HK-2 (cell line): Measurements from ENCODE around the gene SCN1B.
"Not testable (repeated sequence)": the region's sequence is repeated elsewhere in the genome, so short reads cannot be mapped to it uniquely, and the experiment has no call there.

Experiments used
- DNase-seq: peaks from one replicate; pipeline ENCODE4 v3.0.0-alpha.2; 2018; ENCODE audit not compliant: unreplicated experiment

SCN1B gene

GRCh38 chr19:35017507-35017906 is 12.8 kb upstream of the SCN1B start:
- no peak for DNase-seq

DNA sequence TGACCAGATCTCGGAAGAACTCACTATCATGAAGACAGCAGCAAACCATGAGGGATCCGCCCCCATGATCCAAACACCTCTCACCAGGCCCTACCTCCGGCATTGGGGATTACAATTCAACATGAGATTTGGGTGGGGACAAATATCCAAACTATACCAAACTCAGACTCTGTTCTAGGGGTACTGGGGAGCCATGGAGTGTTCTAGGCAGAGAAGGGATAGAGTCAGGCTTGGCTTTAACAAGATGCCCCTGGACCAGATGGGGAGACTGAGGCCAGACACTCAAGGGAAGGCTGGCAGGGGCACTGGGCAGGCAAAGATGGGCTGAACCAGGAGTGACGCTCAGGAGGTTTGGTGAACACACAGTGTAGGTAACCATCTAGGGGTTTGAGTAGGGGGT is 11.9 kb upstream of the SCN1B start:
- no peak for DNase-seq

DNA sequence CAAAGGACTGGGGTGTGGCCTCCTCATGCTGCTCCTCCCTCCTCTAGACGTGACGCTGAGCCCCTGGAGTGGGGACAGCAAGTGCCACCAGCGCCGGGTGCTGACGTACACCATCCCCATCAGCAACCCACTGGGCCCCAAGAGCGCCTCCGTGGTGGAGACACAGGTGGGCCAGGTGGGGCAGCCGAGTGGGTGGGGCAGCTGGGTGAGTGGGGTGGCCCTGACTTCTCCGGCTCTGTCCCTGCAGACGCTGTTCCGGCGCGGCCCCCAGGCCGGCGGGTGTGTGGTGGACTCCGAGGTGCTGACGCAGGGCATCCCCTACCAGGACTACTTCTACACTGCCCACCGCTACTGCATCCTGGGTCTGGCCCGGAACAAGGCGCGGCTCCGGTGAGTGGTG is 11.1 kb upstream of the SCN1B start:
- DNase-seq: no peak

DNA sequence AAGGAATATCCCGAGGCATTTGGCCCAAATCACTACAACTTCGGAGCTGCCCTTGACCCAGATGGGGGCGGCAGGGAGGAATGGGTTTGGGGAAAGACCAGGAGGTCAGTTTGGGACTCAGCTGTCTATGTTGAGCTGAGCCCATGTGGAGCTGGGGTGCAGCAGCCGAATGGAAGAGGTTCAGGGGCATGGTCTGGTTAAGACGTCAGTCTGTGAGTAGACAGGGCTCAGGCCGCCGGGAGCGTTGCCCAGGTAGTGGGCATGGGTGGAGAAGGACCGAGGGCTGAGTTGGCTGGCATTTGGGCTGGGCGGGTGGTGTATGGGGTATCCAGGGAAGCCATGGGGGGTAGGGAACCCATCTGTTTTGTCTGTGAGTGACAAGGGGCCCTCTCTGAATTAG is 9.3 kb upstream of the SCN1B start:
- no peak for DNase-seq

GRCh38 chr19:35021596-35021995 is 8.7 kb upstream of the SCN1B start:
- no peak for DNase-seq

GRCh38 chr19:35022460-35022859 is 7.8 kb upstream of the SCN1B start:
- DNase-seq: no peak

GRCh38 chr19:35023428-35023827 is 6.8 kb upstream of the SCN1B start:
- DNase-seq: no peak

DNA sequence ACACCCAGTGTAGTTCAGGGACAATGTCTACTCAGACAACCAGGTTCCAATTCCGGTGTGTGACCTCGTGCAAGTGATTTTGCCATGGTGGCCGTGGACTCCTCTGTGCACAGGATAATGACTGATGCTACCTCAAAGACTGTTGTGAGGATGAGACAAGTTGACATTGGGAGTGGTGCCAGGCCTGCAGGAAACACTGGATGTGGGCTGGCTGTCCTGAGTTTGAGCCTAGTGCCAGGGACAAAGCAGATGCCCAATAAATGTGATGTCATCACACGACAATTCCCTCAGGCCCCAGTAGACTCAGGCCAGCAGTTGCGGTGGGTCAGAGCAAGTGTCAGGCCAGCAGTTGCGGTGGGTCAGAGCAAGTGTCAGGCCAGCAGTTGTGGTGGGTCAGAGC is 6.2 kb upstream of the SCN1B start:
- no peak for DNase-seq

- DNase-seq: no peak
Observed at GRCh38 chr19:35025969-35026368, 4.3 kb upstream of the SCN1B start.

DNA sequence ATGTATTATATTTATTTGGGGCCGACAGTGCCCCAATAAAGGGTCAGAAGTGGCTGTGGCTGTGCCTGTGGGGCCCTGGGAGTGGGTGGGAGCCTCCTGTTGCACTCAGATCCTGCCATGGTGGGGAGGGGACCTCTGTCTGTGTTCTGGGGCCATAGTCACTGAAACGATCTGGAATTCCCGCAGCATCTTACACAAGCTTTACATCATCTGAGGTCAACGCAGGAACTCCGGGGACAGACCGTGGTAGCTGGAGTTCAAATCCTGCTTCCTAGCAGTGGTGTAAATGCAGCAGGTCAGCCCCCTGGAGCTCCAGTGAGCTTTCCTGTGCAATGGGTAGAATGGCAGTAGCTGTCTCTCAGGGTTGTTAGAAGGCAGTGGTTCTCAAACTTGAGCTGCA is 3.9 kb upstream of the SCN1B start:
- no peak for DNase-seq

DNA sequence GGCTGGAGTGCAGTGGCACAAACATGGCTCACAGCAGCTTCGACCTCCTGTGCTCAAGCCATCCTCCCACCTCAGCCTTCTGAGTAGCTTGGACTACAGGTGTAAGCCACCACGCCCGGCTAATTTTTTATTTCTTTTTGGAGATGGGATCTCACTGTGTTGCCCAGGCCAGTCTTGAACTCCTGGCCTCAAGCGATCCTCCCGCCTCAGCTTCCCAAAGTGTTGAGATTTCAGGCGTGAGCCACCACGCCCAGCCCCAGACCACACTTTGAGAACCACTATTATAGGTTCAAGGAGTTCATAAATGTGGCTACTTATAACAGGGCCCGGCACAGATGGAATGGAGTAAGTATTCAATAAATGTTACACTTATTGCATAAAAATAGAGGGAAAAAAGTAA is 3.3 kb upstream of the SCN1B start:
- DNase-seq: no peak

DNA sequence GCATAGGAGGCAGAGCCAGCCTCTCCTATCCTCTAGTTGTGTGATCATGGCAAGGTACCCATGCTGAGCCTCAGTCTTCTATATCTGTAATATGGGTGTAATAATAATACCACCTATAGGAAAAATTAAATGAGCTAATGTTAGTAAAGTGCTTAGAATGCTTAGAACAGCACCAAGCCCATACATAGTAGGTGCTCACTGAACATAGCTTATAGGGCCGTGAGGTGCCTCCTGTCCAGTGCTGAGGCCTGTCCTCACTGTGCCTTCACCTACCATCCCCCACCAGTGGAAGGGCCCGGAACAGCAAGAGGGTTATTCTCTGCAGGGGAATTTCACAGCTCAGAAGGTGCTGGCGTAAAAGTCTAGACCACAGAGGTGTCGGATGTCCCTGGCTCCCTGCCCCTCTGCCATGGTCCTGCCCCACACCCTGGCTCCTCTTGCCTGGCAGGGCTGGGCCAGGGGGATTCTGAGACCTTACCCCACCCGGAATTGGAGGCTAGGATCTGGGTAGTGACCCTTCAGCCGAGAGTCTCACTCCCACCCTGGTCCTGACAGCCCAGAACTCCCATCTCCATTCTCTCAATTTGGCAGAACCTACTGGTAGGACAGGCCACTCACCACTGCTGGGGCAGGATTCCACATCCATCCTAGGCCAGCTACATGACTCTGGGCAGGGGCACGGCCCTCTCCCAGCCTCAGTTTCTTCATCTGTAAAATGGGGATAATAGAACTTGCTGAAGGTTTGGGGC is 2.2 kb upstream of the SCN1B start:
- DNase-seq: peak; percentile 44

- DNase-seq: not testable (repeated sequence)
Observed at GRCh38 chr19:35028600-35028885, 1.7 kb upstream of the SCN1B start.

GRCh38 chr19:35029275-35029736 is 964 bp upstream of the SCN1B start:
- not testable (repeated sequence) for DNase-seq

DNA sequence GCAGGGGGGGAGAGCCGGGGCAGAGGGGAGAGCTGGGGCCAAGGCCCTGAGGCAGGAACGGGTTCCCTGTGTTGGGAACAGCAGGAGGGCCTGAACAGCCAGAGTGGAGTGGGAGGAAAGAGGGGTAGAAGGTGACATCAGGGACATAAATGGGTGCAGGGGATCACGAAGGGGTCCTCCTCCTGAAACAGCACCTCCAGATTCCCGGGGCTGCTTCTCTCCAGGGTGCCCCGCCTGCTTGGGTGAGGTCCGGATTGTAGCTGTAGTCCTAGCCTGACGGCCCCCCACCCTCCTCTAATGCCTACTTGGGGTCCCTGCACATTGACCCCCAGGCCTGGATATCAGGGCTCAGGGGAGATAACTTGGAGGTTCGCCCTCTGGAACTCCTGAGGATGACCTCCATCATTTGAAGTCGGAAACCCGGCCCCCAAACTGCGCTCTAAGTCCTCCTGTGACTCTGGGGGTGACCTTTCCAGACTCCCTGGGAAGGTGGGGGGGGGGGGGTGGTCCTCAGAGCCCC is 473 bp upstream of the SCN1B start:
- peak; percentile 22 for DNase-seq

DNA sequence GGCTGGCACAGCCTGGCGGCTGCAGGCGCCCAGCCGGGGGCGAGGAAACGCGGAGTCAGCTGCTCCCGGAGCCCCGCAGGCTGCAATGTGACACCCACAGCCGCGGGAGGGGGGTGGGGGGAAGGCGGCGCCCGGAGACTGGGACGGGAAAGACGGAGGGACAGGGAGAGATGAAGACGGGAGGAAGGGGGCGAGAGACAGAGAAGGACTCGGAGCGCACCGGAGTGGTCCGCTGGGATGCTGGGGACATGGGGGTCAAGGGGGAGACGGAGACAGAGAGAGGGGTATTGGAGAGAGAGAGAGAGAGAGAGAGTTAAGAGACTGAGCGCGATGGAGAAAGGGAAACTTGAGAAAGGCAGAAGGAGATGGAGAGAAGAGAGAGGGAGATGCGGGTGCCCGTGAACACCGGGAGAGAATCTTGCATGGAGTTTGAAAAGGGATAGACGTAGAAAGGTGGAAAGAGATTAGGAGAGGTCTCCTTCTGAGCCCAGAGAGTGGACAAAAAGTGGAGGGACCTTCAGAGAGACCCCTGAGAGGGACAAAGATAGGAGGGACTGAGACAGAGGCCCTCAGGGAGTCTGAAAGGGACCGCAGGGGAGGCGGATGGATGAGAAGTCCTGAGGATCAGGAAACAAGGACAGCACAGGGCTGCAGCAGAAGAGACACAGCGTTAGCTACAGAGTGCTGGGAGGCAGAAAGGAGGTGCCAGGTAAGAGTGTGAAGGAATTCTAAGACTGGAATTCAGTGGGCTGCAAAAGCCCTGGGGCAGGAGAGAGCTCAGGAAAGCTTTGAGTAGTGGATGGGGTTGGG is 1.0 kb downstream of the SCN1B start:
- DNase-seq: peak; percentile 36

GRCh38 chr19:35032356-35032865 is 2.1 kb downstream of the SCN1B start:
- no peak for DNase-seq

- no peak for DNase-seq
Observed at GRCh38 chr19:35033067-35034004, 3.1 kb downstream of the SCN1B start.

GRCh38 chr19:35034005-35034502 is 3.8 kb downstream of the SCN1B start:
- no peak for DNase-seq

GRCh38 chr19:35034588-35035382 is 4.5 kb downstream of the SCN1B start:
- no peak for DNase-seq
